Esophagus squamous epithelium (tissue), 5 donors: ENCODE results near the gene MICAL2. TPM values are rescaled to one million over a fixed set of nuclear protein-coding genes. Genes with fewer than 3 reads are reported as not detected.

Source experiments
- DNase-seq: peaks from one replicate; lab custom pipeline; 2025; lab: John Stamatoyannopoulos, UW
- H3K27ac ChIP-seq, 4 donors: fragments of 200-600 bp; sonication (generic); one replicate each; pipeline ENCODE4 v1.5.1; 2016 to 2019; ENCODE audit warnings: mild to moderate bottlenecking in 1 of 4
- H3K27me3 ChIP-seq, 4 donors: fragments of 200-600 bp; sonication (generic); 1 replicate in 3 of 4; 2 replicates in 1 of 4; pipeline versions ENCODE4 v1.5.1 to v1.6.0; 2017 to 2021; ENCODE audit warnings: antibody characterized with exemption in 1 of 4
- H3K36me3 ChIP-seq, 3 donors: fragments of 200-600 bp; sonication (generic); one replicate each; pipeline ENCODE4 v1.5.1; 2016 to 2019
- H3K4me1 ChIP-seq, 3 donors: fragments of 200-600 bp; sonication (generic); one replicate each; pipeline ENCODE4 v1.5.1; 2017 to 2019
- H3K4me3 ChIP-seq, 4 donors: fragments of 200-600 bp; sonication (generic); 1 replicate in 3 of 4; 2 replicates in 1 of 4; pipeline ENCODE4 v1.5.1; 2016 to 2019; ENCODE audit warnings: mild to moderate bottlenecking in 2 of 4, moderate library complexity in 1 of 4
- H3K9me3 ChIP-seq, 3 donors: fragments of 200-600 bp; sonication (generic); one replicate each; pipeline ENCODE4 v1.5.1; 2016 to 2019
- CTCF ChIP-seq, 6 experiments: fragments of 450-650 bp in 4 of 6; fragments of 200-600 bp in 2 of 6; sonication (generic) in 2 of 6; IDR thresholded peaks; one replicate each; pipeline ENCODE4 v1.5.1; 2016 to 2019; ENCODE audit warnings: antibody characterized with exemption in 6 of 6, mild to moderate bottlenecking in 4 of 6, moderate library complexity in 4 of 6
- POLR2A ChIP-seq, 4 donors: fragments of 450-650 bp; IDR thresholded peaks; one replicate each; pipeline ENCODE4 v1.6.1; 2017; ENCODE audit warnings: antibody characterized with exemption in 4 of 4, mild to moderate bottlenecking in 4 of 4, moderate library complexity in 3 of 4
- WGBS, 2 donors: methylation state at CpG; one replicate each; pipeline ENCODE4 v1.1.5; 2018; 5-methylcytosine and 5-hydroxymethylcytosine counted together
- intact Hi-C: fragments of 100-400 bp; cut with DNase I; formaldehyde crosslinking; loops from one replicate; pipeline ENCODE4 v1.15.0; 2022
- total RNA-seq, 4 donors: library from RNA; depleted of rRNA; stranded (reverse); fragments of >200 nt; gene quantifications; one replicate each; pipeline ENCODE4 v1.1.0, GENCODE V29; 2016
- donor health status: DM: yes; HTN: yes; CAD: no.

The MICAL2 gene
- total RNA-seq, 4 donors from 2014 or later, result 10.1 to 49.0 (median 19.8) TPM

GRCh38 chr11:12288931-12289666 is 178.7 kb downstream of the MICAL2 start:
- TF ChIP-seq CTCF (IDR thresholded peaks at IDR 0.05) (no peak), POLR2A (IDR thresholded peaks at IDR 0.05) (no peak)
- DNase-seq, result no peak
- 87 to 100% methylated on average over 5 to 13 of the region's 14 CpGs for WGBS, 2 donors
- Histone ChIP-seq H3K4me3 (no peak overlapping the region), H3K27me3 (no peaks in the 10 kb centered on the region), H3K4me1 (peaks cover 0 to 33% (median 18%) of the 10 kb centered on the region in 3 donors), H3K36me3 (no peaks in the 10 kb centered on the region), H3K9me3 (no peaks in the 10 kb centered on the region), H3K27ac (no peak overlapping the region)
- intact Hi-C loops, result no loop called here

GRCh38 chr11:12289667-12290476 is 179.5 kb downstream of the MICAL2 start:
- no peaks in the 10 kb centered on the region for H3K27me3 ChIP-seq
- peaks cover 0 to 33% (median 18%) of the 10 kb centered on the region in 3 donors for H3K4me1 ChIP-seq
- TF ChIP-seq CTCF (IDR thresholded peaks at IDR 0.05) (no peak), POLR2A (IDR thresholded peaks at IDR 0.05) (no peak)
- no peak overlapping the region for H3K4me3 ChIP-seq
- no peaks in the 10 kb centered on the region for H3K36me3 ChIP-seq
- no peaks in the 10 kb centered on the region for H3K9me3 ChIP-seq
- 72 to 98% methylated on average over 3 to 7 of the region's 7 CpGs for WGBS, 2 donors
- intact Hi-C loops, result no loop called here
- DNase-seq, result no peak
- H3K27ac ChIP-seq, result no peak overlapping the region

GRCh38 chr11:12290477-12290922 is 180.1 kb downstream of the MICAL2 start:
- Histone ChIP-seq H3K4me1 (peaks cover 0 to 33% (median 18%) of the 10 kb centered on the region in 3 donors), H3K27ac (no peak overlapping the region), H3K9me3 (no peaks in the 10 kb centered on the region), H3K36me3 (no peaks in the 10 kb centered on the region), H3K27me3 (no peaks in the 10 kb centered on the region), H3K4me3 (no peak overlapping the region)
- TF ChIP-seq CTCF (IDR thresholded peaks at IDR 0.05) (no peak), POLR2A (IDR thresholded peaks at IDR 0.05) (no peak)
- 79 to 86% methylated on average over 8 to 9 of the region's 14 CpGs for WGBS, 2 donors
- intact Hi-C loops, result no loop called here
- DNase-seq, result no peak

GRCh38 chr11:12291313-12291712 is 180.9 kb downstream of the MICAL2 start:
- no peaks in the 10 kb centered on the region for H3K36me3 ChIP-seq
- 71 to 91% methylated on average over 4 of the region's 4 CpGs for WGBS, 2 donors
- H3K9me3 ChIP-seq, result no peaks in the 10 kb centered on the region
- no peaks in the 10 kb centered on the region for H3K27me3 ChIP-seq
- intact Hi-C loops, result no loop called here
- H3K4me1 ChIP-seq, result peaks cover 0 to 27% (median 18%) of the 10 kb centered on the region in 3 donors
- TF ChIP-seq CTCF (IDR thresholded peaks at IDR 0.05), result no peak
- no peak for TF ChIP-seq POLR2A (IDR thresholded peaks at IDR 0.05)
- no peak overlapping the region for H3K27ac ChIP-seq
- no peak overlapping the region for H3K4me3 ChIP-seq
- DNase-seq, result no peak

- Histone ChIP-seq H3K4me1 (peaks cover 0 to 23% (median 15%) of the 10 kb centered on the region in 3 donors), H3K4me3 (no peak overlapping the region), H3K9me3 (no peaks in the 10 kb centered on the region), H3K36me3 (no peaks in the 10 kb centered on the region), H3K27ac (no peak overlapping the region), H3K27me3 (no peaks in the 10 kb centered on the region)
- DNase-seq, result no peak
- intact Hi-C loops, result no loop called here
- WGBS, 2 donors, result 66 to 83% methylated on average over 4 of the region's 4 CpGs
- TF ChIP-seq POLR2A (IDR thresholded peaks at IDR 0.05) (no peak), CTCF (IDR thresholded peaks at IDR 0.05) (no peak)
Observed at GRCh38 chr11:12291766-12292165, 181.4 kb downstream of the MICAL2 start.
